ENCODE measurements around the gene ZNF804A.

ZNF804A gene

DNA sequence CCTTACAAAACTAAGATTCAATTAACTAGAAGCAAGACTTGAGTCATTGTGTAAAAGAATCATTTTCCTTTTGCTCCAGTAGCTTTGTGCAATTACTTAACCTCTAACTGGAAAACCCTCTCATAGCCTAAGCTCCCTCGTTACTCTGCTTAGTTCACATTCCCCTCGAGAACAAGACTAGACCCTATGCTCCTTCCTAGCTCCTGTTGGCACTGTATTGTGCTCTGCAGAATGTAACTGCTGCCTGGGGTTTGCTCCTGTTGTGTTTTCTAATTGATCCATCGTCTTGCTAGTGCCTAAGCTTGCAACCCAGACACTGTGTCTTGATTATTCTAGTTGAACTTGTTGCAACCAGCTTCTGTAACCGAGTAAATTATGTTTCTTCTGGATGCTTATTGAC is 347.0 kb downstream of the ZNF804A start:
- Histone ChIP-seq H3K4me1 (no peaks in the 10 kb centered on the region), H4K20me1 (no peaks in the 10 kb centered on the region), H3K27ac (no peak overlapping the region), H3K9ac (no peak overlapping the region), H3K4me3 (no peak overlapping the region), H3K36me3 (no peaks in the 10 kb centered on the region), H3K9me3 (no peaks in the 10 kb centered on the region), H3K4me2 (no peak overlapping the region), H3K27me3 (no peaks in the 10 kb centered on the region)
- TF ChIP-seq Cebpa-rat (IDR thresholded peaks at IDR 0.05): no peak

DNA sequence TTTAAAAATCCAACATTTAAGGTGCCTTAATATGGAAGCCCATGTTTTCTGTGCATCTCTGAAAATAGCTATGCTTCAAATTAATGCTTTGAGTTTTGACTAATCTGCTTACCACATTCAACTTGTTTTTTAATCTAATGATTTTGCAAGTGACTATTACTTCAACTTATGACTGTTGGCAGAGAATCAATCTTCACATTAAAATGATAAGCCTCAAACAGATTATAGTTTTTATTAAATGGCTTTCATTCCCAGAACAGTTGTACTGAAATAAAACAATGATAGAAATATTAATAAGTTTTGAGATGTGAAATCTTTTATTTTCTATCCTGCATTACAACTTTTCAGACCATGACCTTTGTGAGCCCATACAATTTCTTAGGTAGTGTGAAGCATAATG is 347.5 kb downstream of the ZNF804A start:
- no peak overlapping the region for H3K4me2 ChIP-seq
- H3K27me3 ChIP-seq: no peaks in the 10 kb centered on the region
- no peaks in the 10 kb centered on the region for H3K36me3 ChIP-seq
- H3K4me3 ChIP-seq: no peak overlapping the region
- H3K4me1 ChIP-seq: no peaks in the 10 kb centered on the region
- no peaks in the 10 kb centered on the region for H3K9me3 ChIP-seq
- H3K27ac ChIP-seq: no peak overlapping the region
- no peak overlapping the region for H3K9ac ChIP-seq
- no peaks in the 10 kb centered on the region for H4K20me1 ChIP-seq
- TF ChIP-seq Cebpa-rat (IDR thresholded peaks at IDR 0.05): no peak

GRCh38 chr2:184956856-184957255 is 358.5 kb downstream of the ZNF804A start:
- no peak overlapping the region for H3K27ac ChIP-seq
- no peak overlapping the region for H3K4me2 ChIP-seq
- no peaks in the 10 kb centered on the region for H4K20me1 ChIP-seq
- H3K36me3 ChIP-seq: no peaks in the 10 kb centered on the region
- TF ChIP-seq Cebpa-rat (IDR thresholded peaks at IDR 0.05): no peak
- no peaks in the 10 kb centered on the region for H3K9me3 ChIP-seq
- H3K27me3 ChIP-seq: no peaks in the 10 kb centered on the region
- no peaks in the 10 kb centered on the region for H3K4me1 ChIP-seq
- no peak overlapping the region for H3K9ac ChIP-seq
- H3K4me3 ChIP-seq: no peak overlapping the region

GRCh38 chr2:184971546-184972068 is 373.3 kb downstream of the ZNF804A start:
- Histone ChIP-seq H3K9me3 (peaks cover 9% of the 10 kb centered on the region; the same call in 1 of the 2 replicates), H3K27ac (no peak overlapping the region), H3K36me3 (no peaks in the 10 kb centered on the region), H3K4me1 (no peaks in the 10 kb centered on the region), H3K4me2 (no peak overlapping the region), H3K9ac (no peak overlapping the region), H4K20me1 (no peaks in the 10 kb centered on the region), H3K27me3 (no peaks in the 10 kb centered on the region), H3K4me3 (no peak overlapping the region)
- TF ChIP-seq Cebpa-rat (IDR thresholded peaks at IDR 0.05): no peak

Data from BLaER1 (cell line).